ENCODE measurements around the gene CD44.

GRCh38 chr11:35098855-35099254 is 40.1 kb upstream of the CD44 start:
- TF ChIP-seq, protein P1, sequence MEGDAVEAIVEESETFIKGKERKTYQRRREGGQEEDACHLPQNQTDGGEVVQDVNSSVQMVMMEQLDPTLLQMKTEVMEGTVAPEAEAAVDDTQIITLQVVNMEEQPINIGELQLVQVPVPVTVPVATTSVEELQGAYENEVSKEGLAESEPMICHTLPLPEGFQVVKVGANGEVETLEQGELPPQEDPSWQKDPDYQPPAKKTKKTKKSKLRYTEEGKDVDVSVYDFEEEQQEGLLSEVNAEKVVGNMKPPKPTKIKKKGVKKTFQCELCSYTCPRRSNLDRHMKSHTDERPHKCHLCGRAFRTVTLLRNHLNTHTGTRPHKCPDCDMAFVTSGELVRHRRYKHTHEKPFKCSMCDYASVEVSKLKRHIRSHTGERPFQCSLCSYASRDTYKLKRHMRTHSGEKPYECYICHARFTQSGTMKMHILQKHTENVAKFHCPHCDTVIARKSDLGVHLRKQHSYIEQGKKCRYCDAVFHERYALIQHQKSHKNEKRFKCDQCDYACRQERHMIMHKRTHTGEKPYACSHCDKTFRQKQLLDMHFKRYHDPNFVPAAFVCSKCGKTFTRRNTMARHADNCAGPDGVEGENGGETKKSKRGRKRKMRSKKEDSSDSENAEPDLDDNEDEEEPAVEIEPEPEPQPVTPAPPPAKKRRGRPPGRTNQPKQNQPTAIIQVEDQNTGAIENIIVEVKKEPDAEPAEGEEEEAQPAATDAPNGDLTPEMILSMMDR (IDR thresholded peaks at IDR 0.05 in 8 of 11, conservative IDR thresholded peaks at IDR 0.05 in 3 of 11) = no peak
- TF ChIP-seq POLR2A (IDR thresholded peaks at IDR 0.05) (no peak), POLR2AphosphoS5 (IDR thresholded peaks at IDR 0.05) (no peak)
